ENCODE data around the gene RORB. TPM values are rescaled to one million over a fixed set of nuclear protein-coding genes. Genes with fewer than 3 reads are reported as not detected.

The RORB gene
- total RNA-seq, 4 donors from 2014 or later, result 0.25 to 0.72 (median 0.50) TPM

DNA sequence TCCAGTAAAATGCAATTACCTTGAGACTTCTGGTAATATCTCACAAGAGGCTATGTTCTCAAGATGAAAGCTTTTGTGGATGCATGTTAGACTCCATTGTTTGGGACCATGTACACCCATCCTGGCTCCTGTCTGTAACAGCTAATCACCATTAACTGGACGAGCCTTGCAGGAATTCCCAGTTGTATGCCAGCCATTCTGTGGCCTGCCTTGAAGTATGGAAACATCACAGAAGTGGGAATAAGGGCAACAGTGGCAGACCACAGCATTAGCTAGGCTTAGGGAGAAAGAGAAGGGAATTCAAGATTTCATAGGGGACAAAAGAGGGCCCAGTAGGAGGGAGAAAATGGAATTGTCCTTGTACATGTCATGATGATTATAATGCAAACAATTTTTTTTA lies 79.0 kb downstream of the RORB start:
- Histone ChIP-seq H3K27me3 (no peaks in the 10 kb centered on the region), H3K4me3 (no peak overlapping the region), H3K9me3 (no peaks in the 10 kb centered on the region), H3K36me3 (no peaks in the 10 kb centered on the region), H3K4me1 (no peaks in the 10 kb centered on the region), H3K27ac (no peak overlapping the region)
- TF ChIP-seq POLR2AphosphoS5 (IDR thresholded peaks at IDR 0.05) (no peak), POLR2A (IDR thresholded peaks at IDR 0.05) (no peak), EP300 (IDR thresholded peaks at IDR 0.05) (no peak)
- TF ChIP-seq, protein P1, sequence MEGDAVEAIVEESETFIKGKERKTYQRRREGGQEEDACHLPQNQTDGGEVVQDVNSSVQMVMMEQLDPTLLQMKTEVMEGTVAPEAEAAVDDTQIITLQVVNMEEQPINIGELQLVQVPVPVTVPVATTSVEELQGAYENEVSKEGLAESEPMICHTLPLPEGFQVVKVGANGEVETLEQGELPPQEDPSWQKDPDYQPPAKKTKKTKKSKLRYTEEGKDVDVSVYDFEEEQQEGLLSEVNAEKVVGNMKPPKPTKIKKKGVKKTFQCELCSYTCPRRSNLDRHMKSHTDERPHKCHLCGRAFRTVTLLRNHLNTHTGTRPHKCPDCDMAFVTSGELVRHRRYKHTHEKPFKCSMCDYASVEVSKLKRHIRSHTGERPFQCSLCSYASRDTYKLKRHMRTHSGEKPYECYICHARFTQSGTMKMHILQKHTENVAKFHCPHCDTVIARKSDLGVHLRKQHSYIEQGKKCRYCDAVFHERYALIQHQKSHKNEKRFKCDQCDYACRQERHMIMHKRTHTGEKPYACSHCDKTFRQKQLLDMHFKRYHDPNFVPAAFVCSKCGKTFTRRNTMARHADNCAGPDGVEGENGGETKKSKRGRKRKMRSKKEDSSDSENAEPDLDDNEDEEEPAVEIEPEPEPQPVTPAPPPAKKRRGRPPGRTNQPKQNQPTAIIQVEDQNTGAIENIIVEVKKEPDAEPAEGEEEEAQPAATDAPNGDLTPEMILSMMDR (IDR thresholded peaks at IDR 0.05), result no peak
- 63% methylated on average over 1 of the region's 1 CpG for WGBS
- no peak for DNase-seq (ENCODE audit: low spot score in 2 of 2)

DNA sequence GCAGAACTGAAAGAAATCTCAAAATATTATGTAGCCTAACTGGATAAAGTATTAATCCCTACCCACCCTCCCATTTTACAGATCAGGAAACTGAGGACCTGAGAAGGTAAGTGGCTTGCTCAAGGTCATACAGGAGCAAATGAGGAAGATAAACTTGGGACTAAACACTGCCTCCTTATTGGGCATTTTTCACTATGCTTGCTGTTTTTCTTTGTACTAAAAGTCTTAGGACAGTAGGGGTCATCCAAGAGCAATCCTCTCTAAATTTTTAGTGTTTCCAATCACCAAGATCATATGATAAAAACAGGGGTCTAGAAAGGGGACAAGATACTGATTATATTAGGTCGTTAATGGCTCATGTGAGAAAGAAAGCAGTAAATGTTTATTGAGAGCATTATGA lies 80.8 kb downstream of the RORB start:
- no peak overlapping the region for H3K4me3 ChIP-seq
- no peak for DNase-seq (ENCODE audit: low spot score in 2 of 2)
- WGBS, result 44% methylated on average over 1 of the region's 1 CpG
- TF ChIP-seq POLR2A (IDR thresholded peaks at IDR 0.05) (no peak), EP300 (IDR thresholded peaks at IDR 0.05) (no peak), POLR2AphosphoS5 (IDR thresholded peaks at IDR 0.05) (no peak)
- TF ChIP-seq, protein P1 (IDR thresholded peaks at IDR 0.05), result no peak
- no peaks in the 10 kb centered on the region for H3K27me3 ChIP-seq
- H3K4me1 ChIP-seq, result no peaks in the 10 kb centered on the region
- no peaks in the 10 kb centered on the region for H3K36me3 ChIP-seq
- no peaks in the 10 kb centered on the region for H3K9me3 ChIP-seq
- no peak overlapping the region for H3K27ac ChIP-seq

DNA sequence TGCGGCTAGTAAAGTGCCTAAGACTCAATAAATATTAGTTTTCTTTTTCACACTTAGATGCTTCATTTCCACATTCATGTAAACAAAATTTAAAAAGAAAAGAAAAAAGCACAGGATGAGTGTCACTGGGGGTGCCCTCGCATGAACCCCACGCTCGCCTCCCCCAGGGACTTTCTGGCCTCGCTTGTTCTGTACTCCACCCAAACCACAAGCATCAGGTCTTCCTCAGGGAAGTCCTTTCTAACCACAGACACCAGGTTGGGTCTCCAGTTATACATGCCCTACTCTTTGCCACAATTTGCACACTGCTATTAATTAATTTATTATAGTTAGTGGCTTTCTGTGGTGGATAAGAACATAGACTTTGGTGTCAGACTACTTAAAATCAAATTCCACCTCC lies 92.4 kb downstream of the RORB start:
- Histone ChIP-seq H3K27me3 (no peaks in the 10 kb centered on the region), H3K4me3 (no peak overlapping the region), H3K9me3 (no peaks in the 10 kb centered on the region), H3K27ac (no peak overlapping the region), H3K36me3 (no peaks in the 10 kb centered on the region), H3K4me1 (no peaks in the 10 kb centered on the region)
- TF ChIP-seq POLR2AphosphoS5 (IDR thresholded peaks at IDR 0.05) (no peak), EP300 (IDR thresholded peaks at IDR 0.05) (no peak), POLR2A (IDR thresholded peaks at IDR 0.05) (no peak)
- TF ChIP-seq, protein P1 (IDR thresholded peaks at IDR 0.05), result no peak
- DNase-seq (ENCODE audit: low spot score in 2 of 2), result no peak
- 73% methylated on average over 5 of the region's 5 CpGs for WGBS

DNA sequence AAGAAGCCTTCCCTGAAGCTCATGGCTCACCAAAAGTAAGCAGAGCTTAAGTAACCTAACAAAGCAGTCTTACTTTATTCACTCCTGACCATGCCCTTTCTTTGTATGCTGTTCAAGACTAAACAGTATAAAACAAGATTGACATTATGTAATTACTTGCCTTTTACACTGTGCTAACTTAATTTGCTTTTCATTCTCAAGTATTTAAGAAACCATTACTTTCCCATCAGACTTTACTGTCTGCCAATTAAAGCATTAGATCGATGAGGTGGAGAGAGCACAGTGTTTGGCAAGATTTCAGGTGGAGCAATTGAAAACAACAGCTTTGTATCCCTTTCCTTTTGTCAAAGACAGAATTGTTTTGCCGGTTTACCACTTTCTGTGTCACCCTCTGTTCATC lies 98.2 kb downstream of the RORB start:
- H3K36me3 ChIP-seq, result no peaks in the 10 kb centered on the region
- TF ChIP-seq EP300 (IDR thresholded peaks at IDR 0.05) (no peak), POLR2A (IDR thresholded peaks at IDR 0.05) (no peak), POLR2AphosphoS5 (IDR thresholded peaks at IDR 0.05) (no peak)
- TF ChIP-seq, protein P1 (IDR thresholded peaks at IDR 0.05), result no peak
- 62% methylated on average over 2 of the region's 2 CpGs for WGBS
- DNase-seq (ENCODE audit: low spot score in 2 of 2), result no peak
- H3K27me3 ChIP-seq, result no peaks in the 10 kb centered on the region
- no peak overlapping the region for H3K4me3 ChIP-seq
- H3K9me3 ChIP-seq, result no peaks in the 10 kb centered on the region
- no peaks in the 10 kb centered on the region for H3K4me1 ChIP-seq
- no peak overlapping the region for H3K27ac ChIP-seq

DNA sequence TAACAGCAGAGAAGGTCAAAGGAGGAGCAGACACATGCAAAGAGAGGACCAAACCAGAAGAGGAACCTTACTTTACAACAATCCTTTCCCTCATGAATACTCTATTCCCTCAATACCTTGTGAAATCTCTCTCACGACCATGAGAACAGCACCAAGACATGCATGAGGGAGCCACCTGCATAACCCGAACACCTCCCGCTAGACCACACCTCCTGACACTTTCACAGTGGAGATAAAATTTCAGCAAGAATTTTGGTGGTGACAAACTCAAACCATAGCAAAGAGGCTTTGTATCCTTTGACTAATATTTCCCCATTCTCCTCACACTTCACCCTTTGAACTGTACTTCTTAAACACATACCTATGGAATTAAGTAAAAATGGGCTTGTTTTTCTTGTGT lies 101.7 kb downstream of the RORB start:
- TF ChIP-seq POLR2AphosphoS5 (IDR thresholded peaks at IDR 0.05) (no peak), POLR2A (IDR thresholded peaks at IDR 0.05) (no peak), EP300 (IDR thresholded peaks at IDR 0.05) (no peak)
- TF ChIP-seq, protein P1 (IDR thresholded peaks at IDR 0.05), result no peak
- H3K36me3 ChIP-seq, result no peaks in the 10 kb centered on the region
- H3K27ac ChIP-seq, result no peak overlapping the region
- 76% methylated on average over 3 of the region's 3 CpGs for WGBS
- no peak overlapping the region for H3K4me3 ChIP-seq
- H3K4me1 ChIP-seq, result no peaks in the 10 kb centered on the region
- no peaks in the 10 kb centered on the region for H3K27me3 ChIP-seq
- DNase-seq (ENCODE audit: low spot score in 2 of 2), result no peak
- H3K9me3 ChIP-seq, result no peaks in the 10 kb centered on the region

Data from suprapubic skin (tissue), 4 donors.